ENCODE results near the gene FSD1.

GRCh38 chr19:4326215-4326836 is 21.9 kb downstream of the FSD1 start:
- TF ChIP-seq EGR1 (IDR thresholded peaks at IDR 0.05): no peak
- TF ChIP-seq RAD21 (IDR thresholded peaks at IDR 0.05; ENCODE audit: low read depth): no peak
- TF ChIP-seq CEBPB (IDR thresholded peaks at IDR 0.05): no peak
- TF ChIP-seq YY1 (IDR thresholded peaks at IDR 0.05; ENCODE audit: low read depth): no peak
- TF ChIP-seq MAX (IDR thresholded peaks at IDR 0.05): no peak
- no peak for TF ChIP-seq ZBTB7A (IDR thresholded peaks at IDR 0.05; ENCODE audit: low read depth)
- no peak for TF ChIP-seq REST (IDR thresholded peaks at IDR 0.05; ENCODE audit: low read depth)
- TF ChIP-seq TAF1 (IDR thresholded peaks at IDR 0.05; ENCODE audit: low read depth): no peak
- no peak for TF ChIP-seq TCF12 (IDR thresholded peaks at IDR 0.05; ENCODE audit: low read depth)

Data from Ishikawa (cell line).